Panc1 (cell line): ENCODE results near the gene FAN1. TPM values are rescaled to one million over a fixed set of nuclear protein-coding genes. Genes with fewer than 3 reads are reported as not detected.

ENCODE experiments used
- ATAC-seq: fragments of 200-7000 bp; cut with Tn5 transposase; 2 replicates; pipeline ENCODE4 v1.9.1; 2020; ENCODE audit warnings: mild to moderate bottlenecking, moderate library complexity
- BruUV-seq: library from RNA; stranded (reverse); fragments of 400-500 nt; replicated peaks from 2 replicates; lab custom pipeline; 2021; lab: Mats Ljungman, UMichigan
- CTCF ChIA-PET: fragments of 300-600 bp; sonication (Branson Sonifier 250); formaldehyde crosslinking; loops from one replicate; lab custom pipeline; 2022; ENCODE audit warnings: antibody characterized with exemption; lab: Charles Lee
- POLR2A ChIA-PET: fragments of 300-600 bp; sonication (Branson Sonifier 250); formaldehyde crosslinking; loops from one replicate; lab custom pipeline; 2022; ENCODE audit warnings: antibody characterized with exemption; lab: Charles Lee
- DNase-seq: peaks from one replicate; pipeline ENCODE4 v3.0.0-alpha.2; 2010; ENCODE audit warnings: low read depth, low spot score
- H3K27ac ChIP-seq: 2 replicates; pipeline ENCODE4 v1.5.1; 2011; ENCODE audit warnings: mild to moderate bottlenecking, low read length, inconsistent platforms
- H3K27me3 ChIP-seq: fragments of 200-500 bp; sonication (Bioruptor generic); 2 replicates; pipeline ENCODE4 v1.6.0; 2014; ENCODE audit warnings: low read length, inconsistent platforms; ENCODE audit not compliant: control insufficient read depth, insufficient read depth
- H3K36me3 ChIP-seq: fragments of 200-500 bp; sonication (Bioruptor generic); 2 replicates; pipeline ENCODE4 v1.5.1; 2014; ENCODE audit warnings: inconsistent platforms, mild to moderate bottlenecking, low read length, moderate library complexity; ENCODE audit not compliant: control insufficient read depth, insufficient read depth
- H3K4me1 ChIP-seq: 2 replicates; pipeline ENCODE4 v1.5.1; 2011; ENCODE audit warnings: inconsistent platforms, mild to moderate bottlenecking, low read length, moderate library complexity; ENCODE audit not compliant: control insufficient read depth, insufficient read depth
- H3K4me3 ChIP-seq, 2 experiments: 2 replicates each; pipeline ENCODE4 v1.5.1; 2011 to 2012; ENCODE audit warnings: low read depth in 2 of 2, low read length in 2 of 2, mild to moderate bottlenecking in 2 of 2, inconsistent platforms in 1 of 2, moderate library complexity in 1 of 2
- H3K9me3 ChIP-seq: fragments of 200-500 bp; sonication (Bioruptor generic); 2 replicates; pipeline ENCODE4 v1.5.1; 2014; ENCODE audit warnings: low read depth, mild to moderate bottlenecking, inconsistent platforms, low read length, moderate library complexity; ENCODE audit not compliant: control insufficient read depth, insufficient read depth
- CTCF ChIP-seq: fragments of 450-650 bp; IDR thresholded peaks from 2 replicates; pipeline ENCODE4 v1.5.1; 2017; ENCODE audit warnings: mild to moderate bottlenecking
- POLR2AphosphoS5 ChIP-seq: IDR thresholded peaks from 2 replicates; pipeline ENCODE4 v1.6.1; 2012; ENCODE audit warnings: mild to moderate bottlenecking, low read depth, low read length, moderate library complexity
- SIN3A ChIP-seq: IDR thresholded peaks from 2 replicates; pipeline ENCODE4 v1.6.1; 2012; ENCODE audit warnings: low read depth, mild to moderate bottlenecking, low read length, moderate library complexity, borderline replicate concordance; ENCODE audit not compliant: insufficient read depth
- TCF7L2 ChIP-seq: IDR thresholded peaks from 2 replicates; pipeline ENCODE4 v1.6.1; 2011; ENCODE audit warnings: mild to moderate bottlenecking, low read depth, low read length, inconsistent platforms
- in situ Hi-C: cut with HindIII; loops from 2 replicates; pipeline ENCODE4 v1.10.0; 2016; ENCODE audit warnings: low sequenced_read_pairs, low pct_unique_long_range_greater_than_20kb
- intact Hi-C: fragments of 100-400 bp; cut with micrococcal nuclease; formaldehyde crosslinking; loops from one replicate; pipeline ENCODE4 v1.10.0; 2022; ENCODE audit not compliant: unreplicated experiment
- total RNA-seq: library from RNA; stranded (reverse); gene quantifications from one replicate; pipeline ENCODE4 v1.2.1, GENCODE V29; 2021; ENCODE audit not compliant: unreplicated experiment
- TF ChIP-seq, protein P1 (sequence below), 2 experiments: IDR thresholded peaks; 2 replicates each; pipeline ENCODE4 v1.6.1; 2011 to 2012; ENCODE audit warnings: low read depth in 2 of 2, control low read depth in 1 of 2, low read length in 1 of 2, mild to moderate bottlenecking in 1 of 2, moderate library complexity in 1 of 2; ENCODE audit not compliant: insufficient read depth in 1 of 2

The FAN1 gene
- total RNA-seq, 1 experiment from 2014 or later: 16.4 TPM

DNA sequence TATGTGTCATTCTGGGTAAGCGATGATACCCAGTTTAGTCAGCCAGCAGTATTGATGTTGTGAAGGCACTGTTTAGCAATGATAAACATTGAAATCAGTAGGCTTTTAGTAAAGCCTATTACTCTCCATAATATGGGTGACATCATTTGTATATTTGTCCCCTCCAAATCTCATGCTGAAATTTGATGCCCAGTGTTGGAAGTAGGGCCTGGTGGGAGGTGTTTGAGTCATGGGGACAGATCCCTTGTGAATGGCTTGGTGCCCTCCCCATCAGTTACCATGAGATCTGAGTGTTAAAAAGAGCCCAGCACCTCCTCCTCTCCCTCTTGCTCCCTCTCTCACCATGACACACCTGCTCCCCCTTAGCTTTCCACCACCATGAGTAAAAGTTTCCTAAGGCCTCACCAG is 31.4 kb upstream of the FAN1 start:
- intact Hi-C loops: no loop called here
- POLR2A ChIA-PET: no interaction called here
- no peak for TF ChIP-seq TCF7L2
- TF ChIP-seq, protein P1, sequence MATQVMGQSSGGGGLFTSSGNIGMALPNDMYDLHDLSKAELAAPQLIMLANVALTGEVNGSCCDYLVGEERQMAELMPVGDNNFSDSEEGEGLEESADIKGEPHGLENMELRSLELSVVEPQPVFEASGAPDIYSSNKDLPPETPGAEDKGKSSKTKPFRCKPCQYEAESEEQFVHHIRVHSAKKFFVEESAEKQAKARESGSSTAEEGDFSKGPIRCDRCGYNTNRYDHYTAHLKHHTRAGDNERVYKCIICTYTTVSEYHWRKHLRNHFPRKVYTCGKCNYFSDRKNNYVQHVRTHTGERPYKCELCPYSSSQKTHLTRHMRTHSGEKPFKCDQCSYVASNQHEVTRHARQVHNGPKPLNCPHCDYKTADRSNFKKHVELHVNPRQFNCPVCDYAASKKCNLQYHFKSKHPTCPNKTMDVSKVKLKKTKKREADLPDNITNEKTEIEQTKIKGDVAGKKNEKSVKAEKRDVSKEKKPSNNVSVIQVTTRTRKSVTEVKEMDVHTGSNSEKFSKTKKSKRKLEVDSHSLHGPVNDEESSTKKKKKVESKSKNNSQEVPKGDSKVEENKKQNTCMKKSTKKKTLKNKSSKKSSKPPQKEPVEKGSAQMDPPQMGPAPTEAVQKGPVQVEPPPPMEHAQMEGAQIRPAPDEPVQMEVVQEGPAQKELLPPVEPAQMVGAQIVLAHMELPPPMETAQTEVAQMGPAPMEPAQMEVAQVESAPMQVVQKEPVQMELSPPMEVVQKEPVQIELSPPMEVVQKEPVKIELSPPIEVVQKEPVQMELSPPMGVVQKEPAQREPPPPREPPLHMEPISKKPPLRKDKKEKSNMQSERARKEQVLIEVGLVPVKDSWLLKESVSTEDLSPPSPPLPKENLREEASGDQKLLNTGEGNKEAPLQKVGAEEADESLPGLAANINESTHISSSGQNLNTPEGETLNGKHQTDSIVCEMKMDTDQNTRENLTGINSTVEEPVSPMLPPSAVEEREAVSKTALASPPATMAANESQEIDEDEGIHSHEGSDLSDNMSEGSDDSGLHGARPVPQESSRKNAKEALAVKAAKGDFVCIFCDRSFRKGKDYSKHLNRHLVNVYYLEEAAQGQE (IDR thresholded peaks at IDR 0.05; ENCODE audit: insufficient read depth in 1 of 2, low read depth in 2 of 2, low read length in 1 of 2): no peak
- no peak for TF ChIP-seq POLR2AphosphoS5
- no peak for TF ChIP-seq CTCF
- TF ChIP-seq SIN3A: no peak
- Histone ChIP-seq H3K27me3 (0 out of 2 replicates have a peak, but pooled peaks cover 2% of the 10 kb centered on the region), H3K36me3 (no peaks in the 10 kb centered on the region), H3K9me3 (no peaks in the 10 kb centered on the region), H3K27ac (no peak overlapping the region), H3K4me1 (no peaks in the 10 kb centered on the region), H3K4me3 (no peak overlapping the region)
- CTCF ChIA-PET: no interaction called here
- DNase-seq (no peak), ATAC-seq (no peak)
- no TSS peak for BruUV-seq
- in situ Hi-C loops: no loop called here

DNA sequence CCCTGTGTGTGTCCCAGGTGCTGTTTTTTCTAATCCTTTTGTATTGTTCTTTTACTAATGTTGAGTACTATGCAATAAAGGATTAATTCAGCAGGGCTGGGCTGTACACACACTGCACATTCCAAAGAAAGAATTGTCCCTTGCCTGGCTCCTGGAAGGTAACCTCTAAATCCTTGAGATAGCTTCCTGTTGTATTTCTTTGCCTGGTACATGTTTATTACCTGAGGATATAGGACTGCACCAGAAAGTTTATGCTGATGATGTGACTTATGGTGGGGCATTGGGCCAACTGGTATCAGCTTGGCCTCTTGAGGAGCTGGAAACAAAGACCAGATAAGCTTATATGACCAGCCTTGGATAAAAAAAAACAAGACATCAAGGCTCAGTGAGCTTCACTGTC is 26.6 kb upstream of the FAN1 start:
- H3K36me3 ChIP-seq: no peaks in the 10 kb centered on the region
- no peaks in the 10 kb centered on the region for H3K9me3 ChIP-seq
- no TSS peak for BruUV-seq
- DNase-seq (no peak), ATAC-seq (no peak)
- ChIA-PET CTCF (no interaction called here), POLR2A (no interaction called here)
- no peak for TF ChIP-seq POLR2AphosphoS5
- H3K27me3 ChIP-seq: no peaks in the 10 kb centered on the region
- H3K4me3 ChIP-seq: no peak overlapping the region
- in situ Hi-C loops (no loop called here), intact Hi-C loops (no loop called here)
- no peak overlapping the region for H3K27ac ChIP-seq
- H3K4me1 ChIP-seq: no peaks in the 10 kb centered on the region

GRCh38 chr15:30878515-30878914 is 25.2 kb upstream of the FAN1 start:
- H3K4me1 ChIP-seq: no peaks in the 10 kb centered on the region
- H3K27me3 ChIP-seq: no peaks in the 10 kb centered on the region
- DNase-seq (no peak), ATAC-seq (no peak)
- H3K36me3 ChIP-seq: no peaks in the 10 kb centered on the region
- ChIA-PET POLR2A (no interaction called here), CTCF (no interaction called here)
- H3K27ac ChIP-seq: no peak overlapping the region
- BruUV-seq: no TSS peak
- in situ Hi-C loops: no loop called here
- intact Hi-C loops: no loop called here
- H3K4me3 ChIP-seq: no peak overlapping the region
- no peak for TF ChIP-seq POLR2AphosphoS5
- peak; percentile 18; the same call in 1 of the 2 replicates for TF ChIP-seq CTCF
- no peaks in the 10 kb centered on the region for H3K9me3 ChIP-seq
